Fibroblast of the aortic adventitia (primary cell): ENCODE results near the gene TSPAN14. TPM values are rescaled to one million over a fixed set of nuclear protein-coding genes. Genes with fewer than 3 reads are reported as not detected.

Experiments
- DNase-seq: peaks from one replicate; pipeline ENCODE4 v3.0.0-alpha.2; 2010; ENCODE audit warnings: low read depth
- H3K4me3 ChIP-seq: 2 replicates; pipeline ENCODE4 v1.5.1; 2011; ENCODE audit warnings: low read depth, mild to moderate bottlenecking, control low read depth, low read length, moderate library complexity
- CTCF ChIP-seq: IDR thresholded peaks from 2 replicates; pipeline ENCODE4 v1.5.1; 2011; ENCODE audit warnings: mild to moderate bottlenecking, low read length, control low read depth, inconsistent platforms; ENCODE audit not compliant: insufficient read depth
- total RNA-seq: library from RNA; depleted of rRNA; stranded (reverse); fragments of >200 nt; gene quantifications from 2 replicates; pipeline ENCODE4 v1.2.3, GENCODE V29; 2012; ENCODE audit warnings: low replicate concordance

Gene TSPAN14
- total RNA-seq, 1 donor: 21.3 TPM

GRCh38 chr10:80465839-80466590, 11.9 kb downstream of the TSPAN14 start:
- no peak for DNase-seq
- no peak for TF ChIP-seq CTCF
- no peak overlapping the region for H3K4me3 ChIP-seq

- no peak for DNase-seq
- H3K4me3 ChIP-seq: no peak overlapping the region
- TF ChIP-seq CTCF: no peak
These were observed 12.7 kb downstream of the TSPAN14 start for GRCh38 chr10:80466724-80467326.

- no peak for TF ChIP-seq CTCF
- H3K4me3 ChIP-seq: no peak overlapping the region
- no peak for DNase-seq
These were observed 13.9 kb downstream of the TSPAN14 start for GRCh38 chr10:80468002-80468401.

GRCh38 chr10:80468806-80469421, 14.8 kb downstream of the TSPAN14 start:
- TF ChIP-seq CTCF: no peak
- no peak overlapping the region for H3K4me3 ChIP-seq
- no peak for DNase-seq

GRCh38 chr10:80470266-80470665, 16.2 kb downstream of the TSPAN14 start:
- DNase-seq: no peak
- no peak overlapping the region for H3K4me3 ChIP-seq
- no peak for TF ChIP-seq CTCF

GRCh38 chr10:80471001-80471400, 16.9 kb downstream of the TSPAN14 start:
- no peak for TF ChIP-seq CTCF
- H3K4me3 ChIP-seq: no peak overlapping the region
- no peak for DNase-seq
